Fibroblast of lung (primary cell): Measurements from ENCODE around the gene DNAJC24. TPM values are rescaled to one million over a fixed set of nuclear protein-coding genes. Genes with fewer than 3 reads are reported as not detected.
A peak's percentile ranks its signal among the peaks of the same experiment; 100 is the strongest.

Experiments used
- DNase-seq, 2 donors: peaks; one replicate each; pipeline versions ENCODE4 v3.0.0 to v3.0.0-alpha.2; 2010; ENCODE audit warnings: low read depth in 2 of 2
- H2AFZ ChIP-seq: 2 replicates; pipeline ENCODE4 v1.5.1; 2012; ENCODE audit warnings: low read length, control low read depth, inconsistent platforms
- H3K27ac ChIP-seq: 2 replicates; pipeline ENCODE4 v1.5.1; 2011; ENCODE audit warnings: low read length, control low read depth; ENCODE audit not compliant: insufficient read depth
- H3K27me3 ChIP-seq: 2 replicates; pipeline ENCODE4 v1.5.1; 2011; ENCODE audit warnings: mild to moderate bottlenecking, low read length; ENCODE audit not compliant: control insufficient read depth, insufficient read depth
- H3K36me3 ChIP-seq: 2 replicates; pipeline ENCODE4 v1.5.1; 2011; ENCODE audit warnings: low read length; ENCODE audit not compliant: control insufficient read depth, insufficient read depth
- H3K4me1 ChIP-seq: 2 replicates; pipeline ENCODE4 v1.5.1; 2011; ENCODE audit warnings: low read length; ENCODE audit not compliant: control insufficient read depth, insufficient read depth; ENCODE audit errors: extremely low read depth
- H3K4me2 ChIP-seq: 2 replicates; pipeline ENCODE4 v1.5.1; 2011; ENCODE audit warnings: low read length, control low read depth; ENCODE audit not compliant: insufficient read depth; ENCODE audit errors: extremely low read depth
- H3K4me3 ChIP-seq, 4 experiments: fragments of 200-600 bp in 1 of 4; sonication (generic) in 1 of 4; replicated peaks in 1 of 4; 2 replicates each; pipeline ENCODE4 v1.5.1; 2011 to 2016; ENCODE audit warnings: low read length in 4 of 4, low read depth in 3 of 4, mild to moderate bottlenecking in 3 of 4, control low read depth in 2 of 4, inconsistent platforms in 1 of 4, mixed read lengths in 1 of 4; ENCODE audit not compliant: insufficient read depth in 1 of 4; ENCODE audit errors: control extremely low read depth in 1 of 4
- H3K79me2 ChIP-seq: 2 replicates; pipeline ENCODE4 v1.5.1; 2012; ENCODE audit warnings: mild to moderate bottlenecking, low read length, inconsistent platforms; ENCODE audit not compliant: control insufficient read depth, insufficient read depth
- H3K9ac ChIP-seq: 2 replicates; pipeline ENCODE4 v1.5.1; 2011; ENCODE audit warnings: mild to moderate bottlenecking, low read length, control low read depth; ENCODE audit not compliant: insufficient read depth
- H3K9me3 ChIP-seq: 2 replicates; pipeline ENCODE4 v1.5.1; 2012; ENCODE audit warnings: low read depth, low read length; ENCODE audit not compliant: control insufficient read depth, insufficient read depth
- H4K20me1 ChIP-seq: 2 replicates; pipeline ENCODE4 v1.5.1; 2011; ENCODE audit warnings: low read length; ENCODE audit not compliant: control insufficient read depth, insufficient read depth; ENCODE audit errors: extremely low read depth
- EZH2 ChIP-seq: IDR thresholded peaks from 2 replicates; pipeline ENCODE4 v1.5.1; 2012; ENCODE audit warnings: low read length, control low read depth, mild to moderate bottlenecking; ENCODE audit errors: missing control alignments
- polyA plus RNA-seq, 2 donors: library from polyadenylated mRNA; depleted of rRNA in 1 of 2; stranded (reverse) in 1 of 2; unstranded in 1 of 2; fragments of >200 nt; gene quantifications; 2 replicates each; pipeline ENCODE4 v1.2.1, GENCODE V29; 2011 to 2012; ENCODE audit warnings: missing spikeins in 1 of 2
- total RNA-seq: library from RNA; depleted of rRNA; stranded (reverse); fragments of >200 nt; gene quantifications from 2 replicates; pipeline ENCODE4 v1.2.1, GENCODE V29; 2014
- TF ChIP-seq, protein P1 (sequence below), 2 donors: IDR thresholded peaks in 1 of 2; conservative IDR thresholded peaks in 1 of 2; 1 replicate in 1 of 2; 2 replicates in 1 of 2; pipeline ENCODE4 v1.5.1; 2011 to 2012; ENCODE audit warnings: low read length in 2 of 2, control low read depth in 1 of 2, inconsistent platforms in 1 of 2, low read depth in 1 of 2, mild to moderate bottlenecking in 1 of 2

Gene DNAJC24
- total and polyA plus RNA-seq, 2 donors (not counting 1 experiment from before 2014, with no cell fraction given): 13.3 to 19.2 TPM

DNA sequence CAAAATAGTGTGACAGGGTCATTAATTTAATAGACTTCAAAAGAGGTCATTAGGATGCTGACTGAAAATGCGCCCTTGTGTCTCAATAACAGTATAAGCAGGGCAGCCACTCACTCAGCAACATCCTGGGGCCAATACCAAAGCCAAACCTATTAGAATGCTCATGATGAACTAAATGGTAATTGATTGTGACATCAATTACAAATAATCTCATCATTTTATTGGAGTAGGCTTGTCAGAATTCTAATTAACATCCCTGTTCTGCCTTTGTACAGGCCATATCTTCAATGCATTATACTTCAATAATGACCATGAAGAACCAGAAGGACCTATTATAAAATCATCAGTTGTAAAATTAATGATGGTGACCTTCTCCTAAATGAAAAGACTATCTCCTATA is 64.2 kb downstream of the DNAJC24 start:
- Histone ChIP-seq H3K4me3 (no peak overlapping the region), H3K4me1 (no peaks in the 10 kb centered on the region), H2AFZ (no peak overlapping the region), H3K79me2 (no peaks in the 10 kb centered on the region), H3K36me3 (no peaks in the 10 kb centered on the region), H3K9me3 (no peaks in the 10 kb centered on the region), H3K9ac (no peak overlapping the region), H3K4me2 (no peak overlapping the region), H4K20me1 (no peaks in the 10 kb centered on the region), H3K27me3 (no peaks in the 10 kb centered on the region), H3K27ac (no peak overlapping the region)
- DNase-seq: no peak
- TF ChIP-seq, protein P1, sequence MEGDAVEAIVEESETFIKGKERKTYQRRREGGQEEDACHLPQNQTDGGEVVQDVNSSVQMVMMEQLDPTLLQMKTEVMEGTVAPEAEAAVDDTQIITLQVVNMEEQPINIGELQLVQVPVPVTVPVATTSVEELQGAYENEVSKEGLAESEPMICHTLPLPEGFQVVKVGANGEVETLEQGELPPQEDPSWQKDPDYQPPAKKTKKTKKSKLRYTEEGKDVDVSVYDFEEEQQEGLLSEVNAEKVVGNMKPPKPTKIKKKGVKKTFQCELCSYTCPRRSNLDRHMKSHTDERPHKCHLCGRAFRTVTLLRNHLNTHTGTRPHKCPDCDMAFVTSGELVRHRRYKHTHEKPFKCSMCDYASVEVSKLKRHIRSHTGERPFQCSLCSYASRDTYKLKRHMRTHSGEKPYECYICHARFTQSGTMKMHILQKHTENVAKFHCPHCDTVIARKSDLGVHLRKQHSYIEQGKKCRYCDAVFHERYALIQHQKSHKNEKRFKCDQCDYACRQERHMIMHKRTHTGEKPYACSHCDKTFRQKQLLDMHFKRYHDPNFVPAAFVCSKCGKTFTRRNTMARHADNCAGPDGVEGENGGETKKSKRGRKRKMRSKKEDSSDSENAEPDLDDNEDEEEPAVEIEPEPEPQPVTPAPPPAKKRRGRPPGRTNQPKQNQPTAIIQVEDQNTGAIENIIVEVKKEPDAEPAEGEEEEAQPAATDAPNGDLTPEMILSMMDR (conservative IDR thresholded peaks at IDR 0.05 in 1 of 2, IDR thresholded peaks at IDR 0.05 in 1 of 2; ENCODE audit: low read depth in 1 of 2, low read length in 2 of 2): no peak
- TF ChIP-seq EZH2: no peak

DNA sequence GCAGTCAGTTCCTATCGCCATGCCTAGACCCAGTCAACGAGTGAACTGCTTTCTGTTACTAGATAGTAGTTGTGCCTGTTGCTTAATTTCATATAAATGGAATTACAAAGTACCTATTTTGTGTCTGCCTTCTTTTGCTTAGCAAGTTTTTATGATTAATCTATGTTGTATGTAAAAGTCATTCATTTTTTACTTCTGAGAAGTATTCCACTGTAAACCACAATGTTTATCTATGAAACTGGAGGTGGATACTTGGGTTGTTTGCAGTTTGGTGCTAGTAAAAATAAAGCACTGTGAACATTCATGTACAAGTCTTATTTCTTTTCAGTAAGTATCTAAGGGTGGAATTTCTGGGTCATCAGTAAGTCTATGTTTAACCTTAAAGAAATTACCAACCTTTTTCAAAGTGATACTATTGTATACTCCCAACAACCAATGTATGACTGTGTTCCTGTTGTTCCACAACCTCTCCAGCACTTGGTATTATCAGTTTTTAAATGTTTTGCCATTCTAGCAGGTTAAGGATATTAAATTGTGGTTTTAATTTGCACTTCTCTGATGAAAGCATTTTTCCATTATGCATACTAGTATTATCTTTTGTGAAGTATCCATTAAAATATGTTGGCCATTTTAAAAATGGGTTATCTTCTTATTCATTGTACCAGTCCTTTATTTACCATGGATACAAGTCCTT is 68.2 kb downstream of the DNAJC24 start:
- no peak overlapping the region for H3K4me3 ChIP-seq
- no peak overlapping the region for H3K9ac ChIP-seq
- H3K79me2 ChIP-seq: no peaks in the 10 kb centered on the region
- H3K9me3 ChIP-seq: no peaks in the 10 kb centered on the region
- no peaks in the 10 kb centered on the region for H3K27me3 ChIP-seq
- H2AFZ ChIP-seq: no peak overlapping the region
- no peak overlapping the region for H3K27ac ChIP-seq
- H3K36me3 ChIP-seq: no peaks in the 10 kb centered on the region
- no peaks in the 10 kb centered on the region for H3K4me1 ChIP-seq
- no peaks in the 10 kb centered on the region for H4K20me1 ChIP-seq
- peak; percentile 18 to 83 for DNase-seq
- TF ChIP-seq, protein P1 (conservative IDR thresholded peaks at IDR 0.05 in 1 of 2, IDR thresholded peaks at IDR 0.05 in 1 of 2; ENCODE audit: low read depth in 1 of 2, low read length in 2 of 2): no peak
- no peak for TF ChIP-seq EZH2
- H3K4me2 ChIP-seq: no peak overlapping the region

DNA sequence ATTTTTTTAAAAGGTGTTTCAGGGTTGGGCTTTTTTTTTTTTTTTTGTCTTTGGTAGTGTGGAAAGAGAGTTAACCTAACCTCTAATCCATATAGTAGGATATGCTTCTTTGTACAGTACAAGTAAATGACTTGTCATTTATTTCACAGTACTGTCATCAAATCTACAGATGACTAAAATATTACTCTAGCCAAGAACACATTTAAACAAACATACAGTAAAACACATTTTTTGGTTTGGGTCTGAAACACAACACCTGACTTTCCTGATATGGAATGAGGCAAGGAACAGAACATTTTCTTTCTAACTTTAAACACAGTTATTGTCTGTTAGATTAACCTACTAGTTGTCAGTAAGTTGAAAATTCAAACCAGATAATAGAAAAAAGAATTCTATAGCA is 71.6 kb downstream of the DNAJC24 start:
- Histone ChIP-seq H3K4me2 (no peak overlapping the region), H3K36me3 (no peaks in the 10 kb centered on the region), H3K9me3 (no peaks in the 10 kb centered on the region), H3K79me2 (no peaks in the 10 kb centered on the region), H3K4me3 (no peak overlapping the region), H3K27ac (no peak overlapping the region), H3K27me3 (no peaks in the 10 kb centered on the region), H3K4me1 (no peaks in the 10 kb centered on the region), H2AFZ (no peak overlapping the region), H3K9ac (no peak overlapping the region), H4K20me1 (no peaks in the 10 kb centered on the region)
- no peak for DNase-seq
- no peak for TF ChIP-seq EZH2
- TF ChIP-seq, protein P1 (conservative IDR thresholded peaks at IDR 0.05 in 1 of 2, IDR thresholded peaks at IDR 0.05 in 1 of 2; ENCODE audit: low read depth in 1 of 2, low read length in 2 of 2): no peak
